Stimulated activated CD4-positive, alpha-beta T cell treated with anti-CD3 and anti-CD28 coated beads, TNF-alpha, amount 100 ng/mL, for 48 hours (primary cell): ENCODE measurements around the gene SLC30A7.
A peak's percentile ranks its signal among the peaks of the same experiment; 100 is the strongest.
"Not testable (repeated sequence)": the region's sequence is repeated elsewhere in the genome, so short reads cannot be mapped to it uniquely, and the experiment has no call there.

Experiments
- DNase-seq, 3 donors: peaks; one replicate each; pipeline ENCODE4 v3.0.0-alpha.2; 2020; ENCODE audit warnings: low read depth in 3 of 3

Gene SLC30A7

GRCh38 chr1:100941098-100941527 is 45.2 kb downstream of the SLC30A7 start:
- peak in 2 of 3 donors; percentile 23 to 36 for DNase-seq

- no peak for DNase-seq
Observed at GRCh38 chr1:100941580-100942216, 45.8 kb downstream of the SLC30A7 start.

- no peak for DNase-seq
Observed at GRCh38 chr1:100942304-100943046, 46.6 kb downstream of the SLC30A7 start.

GRCh38 chr1:100943533-100943932 is 47.6 kb downstream of the SLC30A7 start:
- no peak for DNase-seq

GRCh38 chr1:100946064-100946463 is 50.2 kb downstream of the SLC30A7 start:
- DNase-seq: not testable (repeated sequence)

- DNase-seq: not testable (repeated sequence)
Observed at GRCh38 chr1:100947816-100948215, 51.9 kb downstream of the SLC30A7 start.

- not testable (repeated sequence) for DNase-seq
Observed at GRCh38 chr1:100948721-100949405, 53.0 kb downstream of the SLC30A7 start.

- DNase-seq: peak in 1 of 3 donors; percentile 36
Observed at GRCh38 chr1:100949515-100950158, 53.7 kb downstream of the SLC30A7 start.

GRCh38 chr1:100950337-100950736 is 54.4 kb downstream of the SLC30A7 start:
- DNase-seq: no peak

GRCh38 chr1:100950781-100951180 is 54.9 kb downstream of the SLC30A7 start:
- DNase-seq: no peak

- DNase-seq: no peak
Observed at GRCh38 chr1:100952104-100952745, 56.3 kb downstream of the SLC30A7 start.

- not testable (repeated sequence) for DNase-seq
Observed at GRCh38 chr1:100952970-100953369, 57.1 kb downstream of the SLC30A7 start.

- no peak for DNase-seq
Observed at GRCh38 chr1:100953960-100954730, 58.3 kb downstream of the SLC30A7 start.

GRCh38 chr1:100955322-100955721 is 59.4 kb downstream of the SLC30A7 start:
- DNase-seq: no peak

GRCh38 chr1:100959502-100960060 is 63.7 kb downstream of the SLC30A7 start:
- DNase-seq: no peak

- DNase-seq: no peak
Observed at GRCh38 chr1:100960098-100960497, 64.2 kb downstream of the SLC30A7 start.

GRCh38 chr1:100968621-100969020 is 72.7 kb downstream of the SLC30A7 start:
- DNase-seq: no peak

GRCh38 chr1:100969327-100969726 is 73.4 kb downstream of the SLC30A7 start:
- DNase-seq: no peak

GRCh38 chr1:100971021-100971420 is 75.1 kb downstream of the SLC30A7 start:
- DNase-seq: no peak

- no peak for DNase-seq
Observed at GRCh38 chr1:100972185-100972584, 76.3 kb downstream of the SLC30A7 start.

- DNase-seq: no peak
Observed at GRCh38 chr1:100976936-100977335, 81.0 kb downstream of the SLC30A7 start.
